ENCODE data around the gene VAV3.

The VAV3 gene

DNA sequence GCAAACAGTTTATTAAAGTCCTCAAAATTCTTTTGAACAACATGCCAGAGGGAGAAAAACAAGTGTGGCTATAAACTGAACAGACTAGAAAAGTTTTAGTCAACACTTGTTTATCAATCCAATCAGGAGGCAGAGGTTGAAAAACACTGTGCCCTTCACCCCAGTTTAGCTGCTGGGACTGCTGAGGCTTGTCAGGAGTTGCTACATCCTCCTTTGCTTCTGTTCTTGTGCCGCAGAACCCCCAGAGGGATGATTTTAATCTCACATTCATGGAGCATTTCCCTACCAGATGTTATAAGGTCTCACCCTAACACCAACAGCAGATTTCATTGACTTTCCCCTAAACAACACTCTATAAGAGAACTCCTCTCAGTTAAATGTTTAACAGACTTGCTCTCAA is 321.2 kb downstream of the VAV3 start:
- H3K9me3 Mint-ChIP-seq: no peaks in the 10 kb centered on the region
- peaks cover 16% of the 10 kb centered on the region for H3K36me3 Mint-ChIP-seq (ENCODE audit: insufficient read depth)
- no peak for ATAC-seq (replicated peaks; ENCODE audit: extremely low read depth, poor library complexity, severe bottlenecking)
- no peak overlapping the region for H3K27ac Mint-ChIP-seq (ENCODE audit: low read depth)
- no peaks in the 10 kb centered on the region for H3K27me3 Mint-ChIP-seq
- no peak overlapping the region for H3K4me3 Mint-ChIP-seq
- no peak for DNase-seq (ENCODE audit: low spot score in 2 of 2)
- peaks cover 8% of the 10 kb centered on the region for H3K4me1 Mint-ChIP-seq

DNA sequence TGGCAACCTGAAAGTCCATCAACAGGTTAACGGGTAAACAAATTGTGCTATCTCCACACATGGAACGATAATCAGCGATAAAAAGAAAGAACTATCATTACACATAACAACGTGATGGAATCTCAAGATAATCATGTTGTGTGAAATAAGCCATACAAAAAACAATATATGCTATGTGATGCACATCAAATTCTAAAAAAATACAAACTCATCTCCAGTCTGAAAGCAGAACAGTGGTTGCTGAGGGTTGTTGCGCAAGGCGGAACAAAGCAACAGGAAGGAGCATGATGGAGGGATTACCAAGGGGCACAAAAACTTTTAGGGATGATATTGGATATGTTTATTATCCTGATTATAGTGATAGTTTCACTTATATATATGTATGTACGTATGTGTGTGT is 324.8 kb downstream of the VAV3 start:
- H3K4me3 Mint-ChIP-seq: no peak overlapping the region
- no peaks in the 10 kb centered on the region for H3K27me3 Mint-ChIP-seq
- peaks cover 14% of the 10 kb centered on the region for H3K36me3 Mint-ChIP-seq (ENCODE audit: insufficient read depth)
- ATAC-seq (replicated peaks; ENCODE audit: extremely low read depth, poor library complexity, severe bottlenecking) (no peak), DNase-seq (ENCODE audit: low spot score in 2 of 2) (no peak)
- H3K9me3 Mint-ChIP-seq: no peaks in the 10 kb centered on the region
- H3K4me1 Mint-ChIP-seq: peaks cover 7% of the 10 kb centered on the region
- H3K27ac Mint-ChIP-seq (ENCODE audit: low read depth): no peak overlapping the region

- Mint-ChIP-seq H3K36me3 (ENCODE audit: insufficient read depth) (peaks cover 12% of the 10 kb centered on the region), H3K4me1 (peaks cover 6% of the 10 kb centered on the region), H3K27ac (ENCODE audit: low read depth) (no peak overlapping the region), H3K27me3 (no peaks in the 10 kb centered on the region), H3K9me3 (no peaks in the 10 kb centered on the region), H3K4me3 (no peak overlapping the region)
- ATAC-seq (replicated peaks; ENCODE audit: extremely low read depth, poor library complexity, severe bottlenecking) (no peak), DNase-seq (ENCODE audit: low spot score in 2 of 2) (no peak)
Measured at GRCh38 chr1:107637101-107637500, 327.9 kb downstream of the VAV3 start.

DNA sequence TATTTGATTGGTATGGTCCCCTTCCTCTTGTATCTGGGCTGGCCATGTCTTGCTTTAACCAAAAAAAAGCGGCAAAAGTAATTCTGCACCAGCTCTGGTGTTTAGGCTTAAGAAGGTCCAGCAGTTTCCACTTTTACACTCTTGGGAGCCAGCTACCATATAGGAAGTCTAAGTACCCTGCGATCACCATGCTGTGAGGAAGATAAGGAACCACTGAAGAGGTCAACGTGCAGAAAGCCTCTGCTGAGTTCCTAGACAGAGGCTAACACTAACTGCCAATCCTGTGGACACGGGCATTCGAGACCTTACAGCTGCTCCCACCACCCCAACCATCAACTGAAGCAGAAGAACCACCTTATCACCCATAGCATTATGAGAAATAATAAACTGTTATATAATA is 331.4 kb downstream of the VAV3 start:
- Mint-ChIP-seq H3K4me3 (no peak overlapping the region), H3K27ac (ENCODE audit: low read depth) (no peak overlapping the region), H3K9me3 (no peaks in the 10 kb centered on the region), H3K27me3 (no peaks in the 10 kb centered on the region), H3K36me3 (ENCODE audit: insufficient read depth) (no peaks in the 10 kb centered on the region), H3K4me1 (peaks cover 6% of the 10 kb centered on the region)
- no peak for DNase-seq (ENCODE audit: low spot score in 2 of 2)
- no peak for ATAC-seq (replicated peaks; ENCODE audit: extremely low read depth, poor library complexity, severe bottlenecking)

GRCh38 chr1:107626073-107626796 is 338.7 kb downstream of the VAV3 start:
- Mint-ChIP-seq H3K9me3 (no peaks in the 10 kb centered on the region), H3K36me3 (ENCODE audit: insufficient read depth) (peaks cover 5% of the 10 kb centered on the region), H3K27me3 (no peaks in the 10 kb centered on the region), H3K27ac (ENCODE audit: low read depth) (no peak overlapping the region), H3K4me3 (no peak overlapping the region), H3K4me1 (no peaks in the 10 kb centered on the region)
- ATAC-seq (replicated peaks; ENCODE audit: extremely low read depth, poor library complexity, severe bottlenecking): no peak
- no peak for DNase-seq (ENCODE audit: low spot score in 2 of 2)

- no peaks in the 10 kb centered on the region for H3K27me3 Mint-ChIP-seq
- peaks cover 8% of the 10 kb centered on the region for H3K36me3 Mint-ChIP-seq (ENCODE audit: insufficient read depth)
- H3K27ac Mint-ChIP-seq (ENCODE audit: low read depth): no peak overlapping the region
- ATAC-seq (replicated peaks; ENCODE audit: extremely low read depth, poor library complexity, severe bottlenecking) (no peak), DNase-seq (ENCODE audit: low spot score in 2 of 2) (no peak)
- H3K4me3 Mint-ChIP-seq: no peak overlapping the region
- no peaks in the 10 kb centered on the region for H3K4me1 Mint-ChIP-seq
- H3K9me3 Mint-ChIP-seq: no peaks in the 10 kb centered on the region
Measured at GRCh38 chr1:107625405-107626029, 339.5 kb downstream of the VAV3 start.

- no peak for ATAC-seq (replicated peaks; ENCODE audit: extremely low read depth, poor library complexity, severe bottlenecking)
- no peak overlapping the region for H3K4me3 Mint-ChIP-seq
- no peaks in the 10 kb centered on the region for H3K27me3 Mint-ChIP-seq
- H3K9me3 Mint-ChIP-seq: no peaks in the 10 kb centered on the region
- DNase-seq (ENCODE audit: low spot score in 2 of 2): no peak
- H3K36me3 Mint-ChIP-seq (ENCODE audit: insufficient read depth): peaks cover 10% of the 10 kb centered on the region
- peaks cover 7% of the 10 kb centered on the region for H3K4me1 Mint-ChIP-seq
- H3K27ac Mint-ChIP-seq (ENCODE audit: low read depth): no peak overlapping the region
Measured at GRCh38 chr1:107623431-107623830, 341.5 kb downstream of the VAV3 start.

DNA sequence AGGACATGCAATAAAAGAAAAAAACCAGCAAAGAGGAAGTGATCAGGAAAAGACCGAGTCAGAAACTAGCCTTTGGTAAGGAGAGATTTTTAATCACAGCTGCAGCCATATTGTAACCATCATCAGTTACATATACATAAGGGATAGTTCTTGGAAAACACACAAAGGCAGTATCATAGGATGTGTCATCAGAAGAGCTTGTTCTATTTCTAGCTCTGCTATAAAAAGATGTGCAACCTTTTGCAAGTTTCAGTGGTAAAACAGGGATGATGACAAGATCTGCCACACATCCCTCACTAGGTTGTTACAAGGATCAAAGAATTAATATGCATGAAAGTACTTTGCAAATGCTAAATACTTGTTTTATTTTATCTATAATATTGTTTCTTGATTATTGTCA is 342.0 kb downstream of the VAV3 start:
- Mint-ChIP-seq H3K4me3 (no peak overlapping the region), H3K9me3 (no peaks in the 10 kb centered on the region), H3K27me3 (no peaks in the 10 kb centered on the region), H3K4me1 (peaks cover 7% of the 10 kb centered on the region), H3K27ac (ENCODE audit: low read depth) (no peak overlapping the region), H3K36me3 (ENCODE audit: insufficient read depth) (peaks cover 10% of the 10 kb centered on the region)
- ATAC-seq (replicated peaks; ENCODE audit: extremely low read depth, poor library complexity, severe bottlenecking) (no peak), DNase-seq (ENCODE audit: low spot score in 2 of 2) (no peak)

GRCh38 chr1:107622535-107622934 is 342.4 kb downstream of the VAV3 start:
- Mint-ChIP-seq H3K9me3 (no peaks in the 10 kb centered on the region), H3K27me3 (no peaks in the 10 kb centered on the region), H3K27ac (ENCODE audit: low read depth) (no peak overlapping the region), H3K4me1 (peaks cover 7% of the 10 kb centered on the region), H3K4me3 (no peak overlapping the region), H3K36me3 (ENCODE audit: insufficient read depth) (peaks cover 12% of the 10 kb centered on the region)
- DNase-seq (ENCODE audit: low spot score in 2 of 2): no peak
- ATAC-seq (replicated peaks; ENCODE audit: extremely low read depth, poor library complexity, severe bottlenecking): no peak

DNA sequence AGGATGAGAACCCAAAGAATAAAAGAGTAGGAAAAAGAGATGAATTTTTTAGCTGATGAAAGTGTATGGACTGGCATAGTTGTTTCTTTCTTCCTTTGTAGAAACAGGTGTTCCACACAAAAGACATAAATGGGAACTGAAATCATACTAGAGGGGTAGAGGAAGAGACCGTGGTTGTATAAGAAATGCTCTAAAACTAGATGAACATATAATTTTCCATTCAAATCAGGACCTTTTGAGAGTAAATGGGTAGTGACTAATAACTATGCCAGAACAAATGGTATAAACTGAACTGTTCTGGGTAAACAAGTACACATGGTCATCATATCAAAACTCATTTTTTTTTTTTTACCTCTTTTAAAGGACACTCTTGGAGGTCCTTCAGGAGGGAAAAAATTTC is 344.2 kb downstream of the VAV3 start:
- no peak overlapping the region for H3K4me3 Mint-ChIP-seq
- no peak overlapping the region for H3K27ac Mint-ChIP-seq (ENCODE audit: low read depth)
- ATAC-seq (replicated peaks; ENCODE audit: extremely low read depth, poor library complexity, severe bottlenecking): no peak

DNA sequence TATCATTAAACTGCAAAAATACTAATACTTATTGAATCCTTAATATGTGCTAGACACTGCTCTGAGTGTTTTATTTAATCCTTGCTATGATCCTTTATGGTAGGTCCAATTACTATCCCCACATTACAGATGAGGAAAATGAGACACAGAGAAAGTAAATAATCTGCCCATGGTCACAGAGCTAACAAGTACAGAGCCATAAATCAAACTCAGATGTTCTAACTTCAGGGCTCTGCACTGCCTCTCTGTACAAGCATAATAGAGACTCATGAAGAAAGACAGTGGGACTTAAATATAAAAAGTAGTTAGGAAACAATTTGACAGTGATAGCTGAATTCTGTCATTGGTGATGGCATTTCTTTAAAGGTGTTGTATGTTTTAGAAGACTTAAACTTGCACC is 346.4 kb downstream of the VAV3 start:
- no peak overlapping the region for H3K27ac Mint-ChIP-seq (ENCODE audit: low read depth)

More for the DNA sequence above, 344.2 kb downstream of the VAV3 start:
- peaks cover 10% of the 10 kb centered on the region for H3K36me3 Mint-ChIP-seq (ENCODE audit: insufficient read depth)
- no peak for DNase-seq (ENCODE audit: low spot score in 2 of 2)
- H3K4me1 Mint-ChIP-seq: peaks cover 7% of the 10 kb centered on the region
- H3K27me3 Mint-ChIP-seq: no peaks in the 10 kb centered on the region
- H3K9me3 Mint-ChIP-seq: no peaks in the 10 kb centered on the region

DNA sequence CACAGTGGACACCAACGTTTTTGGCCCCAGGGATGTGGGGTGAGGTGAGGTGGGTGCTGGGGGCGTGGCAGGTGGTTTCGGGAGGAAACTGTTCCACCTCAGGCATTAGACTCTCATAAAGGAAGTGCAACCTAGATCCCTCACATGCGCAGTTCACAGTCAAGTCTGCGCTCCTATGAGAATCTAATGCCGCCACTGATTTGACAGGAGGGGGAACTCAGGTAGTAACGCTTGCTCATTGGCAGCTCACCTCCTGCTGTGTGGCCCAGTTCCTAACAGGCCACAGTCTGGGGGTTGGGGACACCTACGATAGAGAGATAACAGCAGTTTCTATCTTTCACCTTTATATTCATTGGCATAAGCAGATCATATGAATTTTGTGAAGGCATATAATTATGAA is 347.1 kb downstream of the VAV3 start:
- Mint-ChIP-seq H3K27me3 (no peaks in the 10 kb centered on the region), H3K4me1 (peaks cover 7% of the 10 kb centered on the region), H3K36me3 (ENCODE audit: insufficient read depth) (peaks cover 13% of the 10 kb centered on the region), H3K4me3 (no peak overlapping the region), H3K27ac (ENCODE audit: low read depth) (no peak overlapping the region), H3K9me3 (no peaks in the 10 kb centered on the region)
- ATAC-seq (replicated peaks; ENCODE audit: extremely low read depth, poor library complexity, severe bottlenecking) (no peak), DNase-seq (ENCODE audit: low spot score in 2 of 2) (no peak)

More for the DNA sequence above, 346.4 kb downstream of the VAV3 start:
- ATAC-seq (replicated peaks; ENCODE audit: extremely low read depth, poor library complexity, severe bottlenecking): no peak
- Mint-ChIP-seq H3K4me3 (no peak overlapping the region), H3K36me3 (ENCODE audit: insufficient read depth) (peaks cover 13% of the 10 kb centered on the region), H3K4me1 (peaks cover 7% of the 10 kb centered on the region), H3K27me3 (no peaks in the 10 kb centered on the region), H3K9me3 (no peaks in the 10 kb centered on the region)
- DNase-seq (ENCODE audit: low spot score in 2 of 2): no peak

- H3K4me3 Mint-ChIP-seq: no peak overlapping the region
- H3K27me3 Mint-ChIP-seq: no peaks in the 10 kb centered on the region
- DNase-seq (ENCODE audit: low spot score in 2 of 2) (no peak), ATAC-seq (replicated peaks; ENCODE audit: extremely low read depth, poor library complexity, severe bottlenecking) (no peak)
- peaks cover 13% of the 10 kb centered on the region for H3K36me3 Mint-ChIP-seq (ENCODE audit: insufficient read depth)
- peaks cover 4% of the 10 kb centered on the region for H3K9me3 Mint-ChIP-seq
- peaks cover 7% of the 10 kb centered on the region for H3K4me1 Mint-ChIP-seq
- H3K27ac Mint-ChIP-seq (ENCODE audit: low read depth): no peak overlapping the region
Measured at GRCh38 chr1:107617456-107617855, 347.5 kb downstream of the VAV3 start.

All from central memory CD8-positive, alpha-beta T cell (primary cell).